ENCODE measurements around the gene TPST1. TPM values are rescaled to one million over a fixed set of nuclear protein-coding genes. Genes with fewer than 3 reads are reported as not detected.
"Not testable (repeated sequence)": the region's sequence is repeated elsewhere in the genome, so short reads cannot be mapped to it uniquely, and the experiment has no call there.

Gene TPST1
- polyA plus RNA-seq, 1 donor (not counting 4 experiments of a cell fraction or from before 2014, with no cell fraction given) = 48.5 TPM

DNA sequence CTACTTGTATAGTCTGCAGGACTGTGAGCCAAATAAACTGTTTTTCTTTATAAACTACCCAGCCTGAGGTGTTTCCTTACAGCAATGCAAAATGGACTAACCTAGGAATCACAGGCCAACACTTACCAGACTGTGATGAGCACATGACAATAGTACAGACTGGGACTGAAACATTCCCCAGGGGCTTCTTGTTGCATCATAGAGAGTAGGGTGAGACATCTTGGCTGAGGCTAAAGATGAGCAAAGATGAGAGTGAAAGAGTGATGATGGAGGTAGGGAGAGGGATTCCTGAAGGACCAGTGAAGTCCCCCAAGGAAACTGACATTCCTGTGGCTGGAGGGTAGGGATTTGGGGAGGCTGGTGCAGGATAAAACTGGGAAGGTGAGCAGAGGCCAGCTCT is 194.4 kb downstream of the TPST1 start:
- H4K20me1 ChIP-seq (ENCODE audit: control insufficient read depth, extremely low read depth, insufficient read depth, low read length) = no peaks in the 10 kb centered on the region
- H2AFZ ChIP-seq (ENCODE audit: control insufficient read depth, low read length) = no peak overlapping the region
- peaks cover 0 to 1% of the 10 kb centered on the region in 2 experiments for H3K36me3 ChIP-seq (ENCODE audit: control insufficient read depth in 2 of 2, extremely low read depth in 1 of 2, insufficient read depth in 2 of 2, low read length in 2 of 2)
- H3K27ac ChIP-seq (ENCODE audit: control insufficient read depth, insufficient read depth, low read length) = no peak overlapping the region
- H3K27me3 ChIP-seq (ENCODE audit: control insufficient read depth, extremely low read depth, insufficient read depth, low read length) = no peaks in the 10 kb centered on the region
- DNase-seq (ENCODE audit: low read depth, low spot score) = no peak
- H3K4me1 ChIP-seq (ENCODE audit: control insufficient read depth, extremely low read depth, insufficient read depth, low read length) = peaks cover 12% of the 10 kb centered on the region
- FAIRE-seq = no peak
- no peaks in the 10 kb centered on the region for H3K79me2 ChIP-seq (ENCODE audit: control insufficient read depth, insufficient read depth, low read length)
- no peaks in the 10 kb centered on the region for H3K9me1 ChIP-seq (ENCODE audit: control insufficient read depth, extremely low read depth, insufficient read depth, low read length)
- H3K9me3 ChIP-seq (ENCODE audit: control insufficient read depth, low read depth, low read length) = no peaks in the 10 kb centered on the region
- no peak overlapping the region for H3K4me3 ChIP-seq (ENCODE audit: control insufficient read depth in 2 of 3, extremely low read depth in 1 of 3, insufficient read depth in 2 of 3, low read depth in 1 of 3, low read length in 3 of 3)
- H3K4me2 ChIP-seq (ENCODE audit: control insufficient read depth, extremely low read depth, insufficient read depth, low read depth, low read length) = no peak overlapping the region
- dilution Hi-C loops (cut with MboI; ENCODE audit: extremely low pct_ligation_motif_present, low sequenced_read_pairs) = no loop called here
- TF ChIP-seq, protein P1, sequence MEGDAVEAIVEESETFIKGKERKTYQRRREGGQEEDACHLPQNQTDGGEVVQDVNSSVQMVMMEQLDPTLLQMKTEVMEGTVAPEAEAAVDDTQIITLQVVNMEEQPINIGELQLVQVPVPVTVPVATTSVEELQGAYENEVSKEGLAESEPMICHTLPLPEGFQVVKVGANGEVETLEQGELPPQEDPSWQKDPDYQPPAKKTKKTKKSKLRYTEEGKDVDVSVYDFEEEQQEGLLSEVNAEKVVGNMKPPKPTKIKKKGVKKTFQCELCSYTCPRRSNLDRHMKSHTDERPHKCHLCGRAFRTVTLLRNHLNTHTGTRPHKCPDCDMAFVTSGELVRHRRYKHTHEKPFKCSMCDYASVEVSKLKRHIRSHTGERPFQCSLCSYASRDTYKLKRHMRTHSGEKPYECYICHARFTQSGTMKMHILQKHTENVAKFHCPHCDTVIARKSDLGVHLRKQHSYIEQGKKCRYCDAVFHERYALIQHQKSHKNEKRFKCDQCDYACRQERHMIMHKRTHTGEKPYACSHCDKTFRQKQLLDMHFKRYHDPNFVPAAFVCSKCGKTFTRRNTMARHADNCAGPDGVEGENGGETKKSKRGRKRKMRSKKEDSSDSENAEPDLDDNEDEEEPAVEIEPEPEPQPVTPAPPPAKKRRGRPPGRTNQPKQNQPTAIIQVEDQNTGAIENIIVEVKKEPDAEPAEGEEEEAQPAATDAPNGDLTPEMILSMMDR (optimal IDR thresholded peaks at IDR 0.05 in 1 of 3, IDR thresholded peaks at IDR 0.05 in 1 of 3, conservative IDR thresholded peaks at IDR 0.05 in 1 of 3; ENCODE audit: extremely low read depth in 1 of 3, insufficient read depth in 2 of 3, low read length in 3 of 3) = no peak
- TF ChIP-seq EZH2 (IDR thresholded peaks at IDR 0.05; ENCODE audit: low read length) = no peak
- H3K9ac ChIP-seq (ENCODE audit: control insufficient read depth, extremely low read depth, insufficient read depth, low read length) = no peak overlapping the region

DNA sequence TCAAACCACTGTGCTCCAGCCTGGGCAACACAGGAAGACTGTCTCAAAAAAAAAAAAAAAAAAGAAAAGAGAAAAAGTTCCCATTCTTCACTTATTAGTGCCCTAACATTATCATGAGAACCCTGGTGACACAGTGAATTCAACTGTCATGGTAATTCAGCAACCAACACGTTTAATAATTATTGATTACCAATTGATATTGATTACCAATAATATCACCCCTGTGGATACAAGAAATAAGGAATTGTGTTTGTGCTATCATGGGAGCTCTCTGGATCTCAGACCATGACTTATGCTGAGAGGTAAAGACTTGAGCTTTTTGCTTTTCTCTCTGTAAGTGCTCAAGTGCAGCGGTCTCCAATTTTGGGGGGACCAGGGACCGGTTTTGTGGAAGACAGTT is 195.3 kb downstream of the TPST1 start:
- H3K4me3 ChIP-seq (ENCODE audit: control insufficient read depth in 2 of 3, extremely low read depth in 1 of 3, insufficient read depth in 2 of 3, low read depth in 1 of 3, low read length in 3 of 3) = no peak overlapping the region
- peaks cover 0 to 1% of the 10 kb centered on the region in 2 experiments for H3K36me3 ChIP-seq (ENCODE audit: control insufficient read depth in 2 of 2, extremely low read depth in 1 of 2, insufficient read depth in 2 of 2, low read length in 2 of 2)
- dilution Hi-C loops (cut with MboI; ENCODE audit: extremely low pct_ligation_motif_present, low sequenced_read_pairs) = no loop called here
- no peaks in the 10 kb centered on the region for H3K27me3 ChIP-seq (ENCODE audit: control insufficient read depth, extremely low read depth, insufficient read depth, low read length)
- H3K9me1 ChIP-seq (ENCODE audit: control insufficient read depth, extremely low read depth, insufficient read depth, low read length) = no peaks in the 10 kb centered on the region
- H3K4me2 ChIP-seq (ENCODE audit: control insufficient read depth, extremely low read depth, insufficient read depth, low read depth, low read length) = no peak overlapping the region
- FAIRE-seq (no peak), DNase-seq (ENCODE audit: low read depth, low spot score) (no peak)
- H3K9me3 ChIP-seq (ENCODE audit: control insufficient read depth, low read depth, low read length) = no peaks in the 10 kb centered on the region
- H4K20me1 ChIP-seq (ENCODE audit: control insufficient read depth, extremely low read depth, insufficient read depth, low read length) = no peaks in the 10 kb centered on the region
- H3K27ac ChIP-seq (ENCODE audit: control insufficient read depth, insufficient read depth, low read length) = no peak overlapping the region
- H3K79me2 ChIP-seq (ENCODE audit: control insufficient read depth, insufficient read depth, low read length) = no peaks in the 10 kb centered on the region
- H3K9ac ChIP-seq (ENCODE audit: control insufficient read depth, extremely low read depth, insufficient read depth, low read length) = no peak overlapping the region
- peaks cover 10% of the 10 kb centered on the region for H3K4me1 ChIP-seq (ENCODE audit: control insufficient read depth, extremely low read depth, insufficient read depth, low read length)
- no peak for TF ChIP-seq EZH2 (IDR thresholded peaks at IDR 0.05; ENCODE audit: low read length)
- TF ChIP-seq, protein P1 (optimal IDR thresholded peaks at IDR 0.05 in 1 of 3, IDR thresholded peaks at IDR 0.05 in 1 of 3, conservative IDR thresholded peaks at IDR 0.05 in 1 of 3; ENCODE audit: extremely low read depth in 1 of 3, insufficient read depth in 2 of 3, low read length in 3 of 3) = no peak
- no peak overlapping the region for H2AFZ ChIP-seq (ENCODE audit: control insufficient read depth, low read length)

DNA sequence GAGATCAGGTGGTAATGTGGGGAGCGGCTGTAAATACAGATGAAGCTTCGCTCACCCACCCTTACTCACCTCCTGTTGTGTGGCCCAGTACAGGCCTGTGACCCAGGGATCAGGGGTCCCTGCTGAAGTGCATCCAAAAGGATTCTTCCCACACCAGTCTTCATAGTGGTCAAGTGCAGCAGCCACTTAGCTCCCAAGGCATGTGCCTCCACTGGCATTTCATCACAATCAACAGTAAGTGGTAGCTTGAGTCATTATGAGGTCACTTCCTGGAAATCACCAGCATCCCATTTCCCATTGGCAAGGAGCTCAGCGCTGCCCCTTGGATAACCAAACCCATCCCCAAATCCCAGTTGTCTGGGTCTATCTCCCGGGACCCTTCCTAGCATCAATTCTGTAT is 196.0 kb downstream of the TPST1 start:
- H2AFZ ChIP-seq (ENCODE audit: control insufficient read depth, low read length); H3K4me1 ChIP-seq (ENCODE audit: control insufficient read depth, extremely low read depth, insufficient read depth, low read length); H3K9me1 ChIP-seq (ENCODE audit: control insufficient read depth, extremely low read depth, insufficient read depth, low read length); H3K9ac ChIP-seq (ENCODE audit: control insufficient read depth, extremely low read depth, insufficient read depth, low read length); H3K4me2 ChIP-seq (ENCODE audit: control insufficient read depth, extremely low read depth, insufficient read depth, low read depth, low read length); dilution Hi-C loops (cut with MboI; ENCODE audit: extremely low pct_ligation_motif_present, low sequenced_read_pairs); DNase-seq (ENCODE audit: low read depth, low spot score); H3K36me3 ChIP-seq (ENCODE audit: control insufficient read depth in 2 of 2, extremely low read depth in 1 of 2, insufficient read depth in 2 of 2, low read length in 2 of 2); H3K9me3 ChIP-seq (ENCODE audit: control insufficient read depth, low read depth, low read length); H3K27me3 ChIP-seq (ENCODE audit: control insufficient read depth, extremely low read depth, insufficient read depth, low read length); H3K4me3 ChIP-seq (ENCODE audit: control insufficient read depth in 2 of 3, extremely low read depth in 1 of 3, insufficient read depth in 2 of 3, low read depth in 1 of 3, low read length in 3 of 3); H3K79me2 ChIP-seq (ENCODE audit: control insufficient read depth, insufficient read depth, low read length); H4K20me1 ChIP-seq (ENCODE audit: control insufficient read depth, extremely low read depth, insufficient read depth, low read length); FAIRE-seq; H3K27ac ChIP-seq (ENCODE audit: control insufficient read depth, insufficient read depth, low read length): not testable (repeated sequence)

DNA sequence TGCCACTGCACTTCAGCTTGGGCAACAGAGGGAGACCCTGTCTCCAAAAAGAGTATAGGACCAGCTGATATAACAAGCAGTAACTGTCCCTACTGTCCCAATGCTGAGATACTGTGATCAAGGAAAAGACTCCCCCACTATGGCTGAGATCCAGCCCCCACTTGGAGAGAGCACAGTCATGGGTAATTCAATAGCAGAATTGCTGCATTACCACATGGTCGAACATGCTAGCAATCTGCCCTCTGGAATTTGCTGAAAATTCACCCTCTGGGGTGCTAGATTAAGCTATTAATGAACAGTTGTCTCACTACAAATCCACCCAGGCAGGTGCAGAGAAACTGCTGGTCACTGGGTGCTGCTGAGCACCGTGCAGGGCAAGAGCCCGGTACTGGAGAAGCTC is 196.8 kb downstream of the TPST1 start:
- H3K4me1 ChIP-seq (ENCODE audit: control insufficient read depth, extremely low read depth, insufficient read depth, low read length); FAIRE-seq; H3K36me3 ChIP-seq (ENCODE audit: control insufficient read depth in 2 of 2, extremely low read depth in 1 of 2, insufficient read depth in 2 of 2, low read length in 2 of 2); H3K27ac ChIP-seq (ENCODE audit: control insufficient read depth, insufficient read depth, low read length); H3K9me3 ChIP-seq (ENCODE audit: control insufficient read depth, low read depth, low read length); H2AFZ ChIP-seq (ENCODE audit: control insufficient read depth, low read length); dilution Hi-C loops (cut with MboI; ENCODE audit: extremely low pct_ligation_motif_present, low sequenced_read_pairs); H3K4me2 ChIP-seq (ENCODE audit: control insufficient read depth, extremely low read depth, insufficient read depth, low read depth, low read length); DNase-seq (ENCODE audit: low read depth, low spot score); H3K4me3 ChIP-seq (ENCODE audit: control insufficient read depth in 2 of 3, extremely low read depth in 1 of 3, insufficient read depth in 2 of 3, low read depth in 1 of 3, low read length in 3 of 3); H3K9ac ChIP-seq (ENCODE audit: control insufficient read depth, extremely low read depth, insufficient read depth, low read length); H4K20me1 ChIP-seq (ENCODE audit: control insufficient read depth, extremely low read depth, insufficient read depth, low read length); H3K79me2 ChIP-seq (ENCODE audit: control insufficient read depth, insufficient read depth, low read length); H3K9me1 ChIP-seq (ENCODE audit: control insufficient read depth, extremely low read depth, insufficient read depth, low read length); H3K27me3 ChIP-seq (ENCODE audit: control insufficient read depth, extremely low read depth, insufficient read depth, low read length): not testable (repeated sequence)

Measured in keratinocyte (primary cell).